Cardiac fibroblast (primary cell): Measurements from ENCODE around the gene MORC2.

ENCODE experiments used
- DNase-seq, 2 donors: peaks; one replicate each; pipeline versions ENCODE4 v3.0.0 to v3.0.0-alpha.2; 2010; ENCODE audit warnings: low read depth in 2 of 2
- H3K4me3 ChIP-seq, 2 donors: replicated peaks in 1 of 2; 1 replicate in 1 of 2; 2 replicates in 1 of 2; pipeline ENCODE4 v1.5.1; 2011; ENCODE audit warnings: low read depth in 2 of 2, low read length in 2 of 2, mild to moderate bottlenecking in 2 of 2, moderate library complexity in 1 of 2
- TF ChIP-seq, protein P1 (sequence below): IDR thresholded peaks from one replicate; pipeline ENCODE4 v1.5.1; 2011; ENCODE audit warnings: low read depth, mild to moderate bottlenecking, low read length, inconsistent platforms

The MORC2 gene

GRCh38 chr22:30877662-30878515 lies 90.7 kb downstream of the MORC2 start:
- DNase-seq, result no peak
- no peak overlapping the region for H3K4me3 ChIP-seq
- TF ChIP-seq, protein P1, sequence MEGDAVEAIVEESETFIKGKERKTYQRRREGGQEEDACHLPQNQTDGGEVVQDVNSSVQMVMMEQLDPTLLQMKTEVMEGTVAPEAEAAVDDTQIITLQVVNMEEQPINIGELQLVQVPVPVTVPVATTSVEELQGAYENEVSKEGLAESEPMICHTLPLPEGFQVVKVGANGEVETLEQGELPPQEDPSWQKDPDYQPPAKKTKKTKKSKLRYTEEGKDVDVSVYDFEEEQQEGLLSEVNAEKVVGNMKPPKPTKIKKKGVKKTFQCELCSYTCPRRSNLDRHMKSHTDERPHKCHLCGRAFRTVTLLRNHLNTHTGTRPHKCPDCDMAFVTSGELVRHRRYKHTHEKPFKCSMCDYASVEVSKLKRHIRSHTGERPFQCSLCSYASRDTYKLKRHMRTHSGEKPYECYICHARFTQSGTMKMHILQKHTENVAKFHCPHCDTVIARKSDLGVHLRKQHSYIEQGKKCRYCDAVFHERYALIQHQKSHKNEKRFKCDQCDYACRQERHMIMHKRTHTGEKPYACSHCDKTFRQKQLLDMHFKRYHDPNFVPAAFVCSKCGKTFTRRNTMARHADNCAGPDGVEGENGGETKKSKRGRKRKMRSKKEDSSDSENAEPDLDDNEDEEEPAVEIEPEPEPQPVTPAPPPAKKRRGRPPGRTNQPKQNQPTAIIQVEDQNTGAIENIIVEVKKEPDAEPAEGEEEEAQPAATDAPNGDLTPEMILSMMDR, result no peak

DNA sequence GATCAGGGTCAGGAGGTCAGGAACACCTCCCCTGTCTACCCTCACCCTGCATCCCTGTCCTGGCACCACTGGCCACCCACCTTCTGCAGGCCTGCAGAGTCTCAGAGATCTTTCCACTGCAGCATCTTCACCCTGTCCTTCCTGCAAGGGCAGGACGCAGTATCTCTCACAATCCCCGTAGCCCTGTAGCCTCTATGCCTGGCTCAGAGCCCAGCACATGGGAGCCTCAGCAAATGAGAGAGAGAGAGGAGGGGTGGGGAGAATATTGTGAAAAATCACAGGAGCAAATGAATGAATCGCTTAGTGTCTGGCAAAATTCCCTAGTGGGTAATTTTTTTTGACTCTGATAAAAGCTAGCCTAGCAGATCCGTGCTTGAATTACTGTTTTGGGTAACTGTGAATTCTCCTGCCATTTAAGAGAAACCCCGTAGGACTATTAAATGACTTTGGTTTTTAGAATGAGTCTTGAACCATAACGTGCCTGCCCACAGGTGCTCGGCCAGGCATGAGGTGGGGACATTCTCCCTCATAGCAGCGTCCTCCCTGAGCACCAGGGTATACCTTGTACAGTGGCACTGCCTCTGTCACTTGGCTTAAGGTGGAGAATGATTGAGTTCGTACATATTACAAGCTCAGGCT lies 91.5 kb downstream of the MORC2 start:
- DNase-seq, result peak; percentile 52 to 88
- H3K4me3 ChIP-seq, result no peak overlapping the region
- TF ChIP-seq, protein P1, result no peak

DNA sequence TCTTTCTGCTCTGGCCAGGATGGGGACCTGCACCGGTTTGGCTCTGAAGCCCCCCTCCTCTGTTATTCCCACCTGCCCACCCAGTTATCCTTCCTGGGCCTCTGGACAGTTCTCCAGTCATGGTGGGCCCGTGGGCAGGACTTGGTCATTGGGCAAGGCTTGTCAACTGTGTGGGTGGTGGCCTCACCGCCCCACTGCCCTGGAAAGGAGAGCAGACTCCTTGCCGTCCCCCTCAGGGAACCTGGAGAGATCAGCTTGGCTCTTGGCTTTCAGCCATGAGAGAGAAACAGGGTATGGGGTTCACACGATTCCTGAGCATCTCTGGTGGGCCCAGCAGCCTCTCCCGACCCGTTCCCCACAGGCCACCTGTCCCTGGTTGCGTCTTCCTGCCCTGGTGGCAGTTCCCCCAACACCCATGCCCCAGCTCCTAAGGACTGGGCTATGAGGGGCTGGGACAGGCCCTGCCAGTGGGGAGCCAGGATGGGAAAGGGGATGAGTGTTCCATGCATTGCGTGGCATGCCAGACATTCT lies 92.3 kb downstream of the MORC2 start:
- TF ChIP-seq, protein P1, result no peak
- DNase-seq, result no peak
- no peak overlapping the region for H3K4me3 ChIP-seq

DNA sequence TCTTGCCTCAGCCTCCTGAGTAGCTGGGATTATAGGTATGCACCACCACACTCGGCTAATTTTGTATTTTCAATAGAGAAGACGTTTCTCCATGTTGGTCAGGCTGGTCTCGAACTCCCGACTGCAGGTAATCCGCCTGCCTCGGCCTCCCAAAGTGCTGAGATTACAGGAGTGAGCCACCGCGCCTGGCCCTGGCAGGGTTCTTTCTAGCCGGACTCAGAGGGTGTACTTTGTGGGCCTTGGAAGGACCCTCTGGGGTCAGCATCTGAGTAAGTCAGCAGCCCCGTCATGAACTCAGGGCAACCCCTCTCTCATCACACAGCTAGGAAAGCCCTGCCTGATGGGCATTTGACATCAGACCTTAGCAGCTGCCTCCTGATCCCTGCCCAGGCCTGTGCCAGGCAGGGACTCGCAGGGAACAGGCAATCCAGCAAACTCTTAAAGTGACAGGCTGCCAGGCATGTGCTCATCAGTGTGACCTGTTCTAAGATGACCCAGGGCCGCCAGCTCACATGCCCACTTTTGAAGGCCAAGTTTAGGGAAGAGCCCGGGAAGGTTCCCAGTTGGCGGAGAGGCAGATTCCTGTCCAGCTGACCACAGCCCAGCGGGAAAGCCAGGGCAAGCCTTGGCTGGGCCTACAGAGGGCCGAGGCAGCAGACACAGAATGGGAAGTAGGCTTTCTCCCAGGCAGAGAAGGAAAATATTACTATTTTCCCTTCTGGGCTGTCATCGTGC lies 92.9 kb downstream of the MORC2 start:
- H3K4me3 ChIP-seq, result no peak overlapping the region
- no peak for DNase-seq
- TF ChIP-seq, protein P1, result no peak
